Keratinocyte (primary cell): ENCODE results near the gene KDM3B.

ENCODE experiments used
- EZH2 ChIP-seq: IDR thresholded peaks from one replicate; pipeline ENCODE4 v1.6.1; 2012; ENCODE audit warnings: inconsistent platforms, mild to moderate bottlenecking, low read length, moderate library complexity
- TF ChIP-seq, protein P1 (sequence below), 3 experiments: IDR thresholded peaks in 1 of 3; conservative IDR thresholded peaks in 1 of 3; optimal IDR thresholded peaks in 1 of 3; 2 replicates in 2 of 3; 3 replicates in 1 of 3; pipeline versions ENCODE3 to v1.5.1; 2011; ENCODE audit warnings: low read length in 3 of 3, mild to moderate bottlenecking in 3 of 3, moderate library complexity in 2 of 3, control low read depth in 1 of 3, inconsistent platforms in 1 of 3; ENCODE audit not compliant: insufficient read depth in 2 of 3; ENCODE audit errors: extremely low read depth in 1 of 3

DNA sequence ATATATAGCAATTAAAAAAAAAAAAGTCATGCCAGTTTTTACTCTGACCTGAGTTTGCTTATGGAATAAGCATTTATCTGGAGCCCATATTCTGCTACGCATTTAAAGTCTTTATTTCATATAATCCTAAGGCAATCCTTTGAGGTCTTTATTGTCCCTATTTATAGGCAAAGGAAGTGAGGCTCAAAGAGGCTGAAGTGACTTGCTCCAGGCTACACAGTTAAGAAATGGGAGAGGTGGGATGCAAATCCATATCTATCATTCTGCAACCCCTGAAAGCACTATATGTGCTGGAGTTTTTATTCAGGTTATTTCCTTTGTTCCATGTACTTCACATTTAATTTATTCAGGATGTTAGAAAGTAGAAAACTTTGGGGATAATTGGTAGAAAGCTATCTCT, 12.1 kb downstream of the KDM3B start:
- TF ChIP-seq, protein P1, sequence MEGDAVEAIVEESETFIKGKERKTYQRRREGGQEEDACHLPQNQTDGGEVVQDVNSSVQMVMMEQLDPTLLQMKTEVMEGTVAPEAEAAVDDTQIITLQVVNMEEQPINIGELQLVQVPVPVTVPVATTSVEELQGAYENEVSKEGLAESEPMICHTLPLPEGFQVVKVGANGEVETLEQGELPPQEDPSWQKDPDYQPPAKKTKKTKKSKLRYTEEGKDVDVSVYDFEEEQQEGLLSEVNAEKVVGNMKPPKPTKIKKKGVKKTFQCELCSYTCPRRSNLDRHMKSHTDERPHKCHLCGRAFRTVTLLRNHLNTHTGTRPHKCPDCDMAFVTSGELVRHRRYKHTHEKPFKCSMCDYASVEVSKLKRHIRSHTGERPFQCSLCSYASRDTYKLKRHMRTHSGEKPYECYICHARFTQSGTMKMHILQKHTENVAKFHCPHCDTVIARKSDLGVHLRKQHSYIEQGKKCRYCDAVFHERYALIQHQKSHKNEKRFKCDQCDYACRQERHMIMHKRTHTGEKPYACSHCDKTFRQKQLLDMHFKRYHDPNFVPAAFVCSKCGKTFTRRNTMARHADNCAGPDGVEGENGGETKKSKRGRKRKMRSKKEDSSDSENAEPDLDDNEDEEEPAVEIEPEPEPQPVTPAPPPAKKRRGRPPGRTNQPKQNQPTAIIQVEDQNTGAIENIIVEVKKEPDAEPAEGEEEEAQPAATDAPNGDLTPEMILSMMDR (optimal IDR thresholded peaks at IDR 0.05 in 1 of 3, IDR thresholded peaks at IDR 0.05 in 1 of 3, conservative IDR thresholded peaks at IDR 0.05 in 1 of 3; ENCODE audit: extremely low read depth in 1 of 3, insufficient read depth in 2 of 3, low read length in 3 of 3): no peak
- TF ChIP-seq EZH2: no peak
